Sigmoid colon (tissue), 4 donors: ENCODE data around the gene CTLA4.

Experiments used
- CTCF ChIP-seq, 4 experiments: fragments of 450-650 bp in 3 of 4; fragments of 200-600 bp in 1 of 4; IDR thresholded peaks; one replicate each; pipeline ENCODE4 v1.5.1; 2016 to 2019; ENCODE audit warnings: antibody characterized with exemption in 4 of 4, mild to moderate bottlenecking in 3 of 4, moderate library complexity in 2 of 4
- EP300 ChIP-seq, 4 donors: sonication (generic); formaldehyde crosslinking; IDR thresholded peaks; one replicate each; pipeline ENCODE4 v1.6.1; 2017; ENCODE audit warnings: antibody characterized with exemption in 4 of 4
- POLR2A ChIP-seq, 2 donors: fragments of 450-650 bp; IDR thresholded peaks; one replicate each; pipeline ENCODE4 v1.6.1; 2016; ENCODE audit warnings: antibody characterized with exemption in 2 of 2, mild to moderate bottlenecking in 2 of 2, moderate library complexity in 2 of 2
- POLR2AphosphoS5 ChIP-seq, 4 donors: sonication (generic); formaldehyde crosslinking; IDR thresholded peaks; one replicate each; pipeline ENCODE4 v1.6.1; 2017; ENCODE audit warnings: antibody characterized with exemption in 4 of 4

GRCh38 chr2:203859030-203859789, 8.4 kb upstream of the CTLA4 start:
- no peak for TF ChIP-seq CTCF (IDR thresholded peaks at IDR 0.05)
- TF ChIP-seq POLR2AphosphoS5 (IDR thresholded peaks at IDR 0.05), result no peak
- no peak for TF ChIP-seq EP300 (IDR thresholded peaks at IDR 0.05)
- TF ChIP-seq POLR2A (IDR thresholded peaks at IDR 0.05), result no peak
